HG03045 (cell line): ENCODE measurements around the gene LRMDA.

ENCODE experiments used
- ATAC-seq: cut with Tn5 transposase; IDR thresholded peaks from one replicate; pipeline ENCODE4 v1.9.1; 2021; ENCODE audit warnings: mild to moderate bottlenecking, moderate library complexity; ENCODE audit not compliant: unreplicated experiment

LRMDA gene

GRCh38 chr10:76168437-76168836, 737.0 kb downstream of the LRMDA start:
- ATAC-seq = no peak

GRCh38 chr10:76169246-76169645, 737.8 kb downstream of the LRMDA start:
- no peak for ATAC-seq

GRCh38 chr10:76172020-76172419, 740.6 kb downstream of the LRMDA start:
- ATAC-seq = no peak

- ATAC-seq = no peak
These were observed 744.2 kb downstream of the LRMDA start for GRCh38 chr10:76175533-76176165.

- no peak for ATAC-seq
These were observed 744.7 kb downstream of the LRMDA start for GRCh38 chr10:76176166-76176550.

GRCh38 chr10:76177936-76178335, 746.5 kb downstream of the LRMDA start:
- no peak for ATAC-seq

- ATAC-seq = no peak
These were observed 747.3 kb downstream of the LRMDA start for GRCh38 chr10:76178532-76179292.

GRCh38 chr10:76179806-76180205, 748.4 kb downstream of the LRMDA start:
- no peak for ATAC-seq

- ATAC-seq = no peak
These were observed 753.2 kb downstream of the LRMDA start for GRCh38 chr10:76184647-76185046.

GRCh38 chr10:76185471-76186301, 754.3 kb downstream of the LRMDA start:
- ATAC-seq = no peak

- no peak for ATAC-seq
These were observed 756.8 kb downstream of the LRMDA start for GRCh38 chr10:76188216-76188615.

- ATAC-seq = no peak
These were observed 759.3 kb downstream of the LRMDA start for GRCh38 chr10:76190634-76191270.

GRCh38 chr10:76191336-76191735, 759.9 kb downstream of the LRMDA start:
- ATAC-seq = no peak

- no peak for ATAC-seq
These were observed 760.7 kb downstream of the LRMDA start for GRCh38 chr10:76192151-76192550.

GRCh38 chr10:76192694-76193320, 761.4 kb downstream of the LRMDA start:
- ATAC-seq = no peak

- ATAC-seq = no peak
These were observed 764.4 kb downstream of the LRMDA start for GRCh38 chr10:76195654-76196390.

- no peak for ATAC-seq
These were observed 765.9 kb downstream of the LRMDA start for GRCh38 chr10:76197293-76197692.

- ATAC-seq = no peak
These were observed 767.0 kb downstream of the LRMDA start for GRCh38 chr10:76198287-76199035.

- ATAC-seq = no peak
These were observed 770.5 kb downstream of the LRMDA start for GRCh38 chr10:76201962-76202361.
